GM21367 (cell line): ENCODE data around the gene TGM5.
"Not testable (repeated sequence)": the region's sequence is repeated elsewhere in the genome, so short reads cannot be mapped to it uniquely, and the experiment has no call there.

Source experiments
- ATAC-seq: cut with Tn5 transposase; IDR thresholded peaks from one replicate; pipeline ENCODE4 v1.9.1; 2021; ENCODE audit not compliant: unreplicated experiment

The TGM5 gene

DNA sequence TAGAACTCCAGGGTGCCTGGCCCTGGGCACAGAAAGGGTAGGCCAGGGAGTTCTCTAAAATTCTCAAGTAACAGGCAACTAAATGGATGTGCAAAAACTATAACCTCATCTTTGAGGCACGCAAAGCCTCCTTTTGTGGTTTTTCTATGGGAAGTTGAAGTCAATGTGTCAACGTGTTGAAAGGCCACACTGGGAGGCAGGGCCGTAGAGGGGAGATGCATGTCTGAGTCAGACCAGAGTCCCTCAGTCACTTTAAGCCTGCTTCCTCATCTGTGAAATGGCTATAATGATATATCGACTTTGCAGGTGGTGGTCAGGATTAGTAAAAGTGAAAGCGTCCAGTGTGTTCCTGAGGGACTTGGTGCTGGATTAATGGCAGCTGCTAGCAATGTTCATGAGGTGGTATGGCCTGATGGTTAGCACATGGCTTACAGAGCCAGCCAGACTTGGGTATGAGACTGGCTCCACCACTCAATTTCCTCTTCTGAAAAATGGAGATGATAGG is 17.0 kb downstream of the TGM5 start:
- ATAC-seq: peak; percentile 35

DNA sequence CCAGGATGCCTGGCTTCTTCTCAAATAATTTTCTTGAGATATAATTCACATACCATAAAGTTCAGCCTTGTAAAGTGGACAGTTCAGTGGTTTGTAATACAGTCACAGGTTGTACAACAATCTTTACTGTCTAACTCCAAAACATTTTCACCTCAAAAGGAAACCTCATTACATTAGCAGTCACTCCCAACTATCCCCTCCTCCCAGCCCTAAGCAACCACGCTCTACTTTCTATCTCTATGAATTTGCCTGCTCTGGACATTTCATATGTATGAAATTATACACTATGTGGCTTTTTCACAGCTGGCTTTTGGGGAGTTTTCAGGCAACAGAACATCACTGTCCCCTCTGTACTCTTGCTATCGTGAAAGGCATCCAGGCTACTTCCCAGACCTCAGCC is 17.5 kb downstream of the TGM5 start:
- ATAC-seq: no peak

DNA sequence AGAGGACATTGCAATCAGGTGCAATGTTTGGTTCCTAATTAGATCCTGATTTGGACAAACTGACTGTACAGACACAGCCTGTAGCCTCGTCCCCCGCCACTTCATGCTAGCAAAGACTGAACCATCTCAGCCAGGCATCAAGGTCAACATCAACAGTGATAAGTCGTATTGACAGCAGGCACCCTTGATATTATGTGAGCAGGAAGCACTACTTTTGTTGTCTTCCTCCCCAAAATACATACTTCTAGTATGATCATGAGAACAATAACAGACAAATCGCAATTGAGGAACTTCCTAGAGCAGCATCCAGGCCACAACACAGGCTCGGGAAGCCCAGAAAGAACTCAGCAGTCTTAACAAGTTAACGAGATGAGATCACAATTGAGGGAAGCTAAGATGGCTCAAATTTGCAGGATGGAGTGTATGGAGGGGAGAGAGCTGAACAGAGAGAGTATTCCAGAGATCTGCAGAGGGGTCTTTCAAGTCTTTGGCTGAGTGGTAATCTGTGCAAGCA is 20.4 kb downstream of the TGM5 start:
- ATAC-seq: no peak

DNA sequence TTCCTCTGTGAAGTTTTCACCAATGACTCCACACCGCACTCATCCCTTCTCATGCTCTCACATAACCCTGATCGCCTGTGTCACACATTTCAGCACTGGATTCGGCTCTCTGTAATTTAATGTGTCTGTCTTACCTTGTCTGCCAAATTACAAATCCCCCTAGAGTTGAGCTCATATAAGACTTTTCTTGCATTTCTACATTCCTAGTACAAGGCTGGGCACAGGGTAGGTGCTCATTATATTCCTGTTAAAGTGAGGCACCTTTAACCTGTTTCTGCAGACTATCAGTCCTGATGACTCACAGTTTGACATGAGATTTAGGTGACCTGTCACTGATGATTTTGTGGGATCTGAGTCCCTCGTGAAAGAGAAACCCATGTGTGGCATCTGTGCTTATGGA is 22.6 kb downstream of the TGM5 start:
- ATAC-seq: no peak

DNA sequence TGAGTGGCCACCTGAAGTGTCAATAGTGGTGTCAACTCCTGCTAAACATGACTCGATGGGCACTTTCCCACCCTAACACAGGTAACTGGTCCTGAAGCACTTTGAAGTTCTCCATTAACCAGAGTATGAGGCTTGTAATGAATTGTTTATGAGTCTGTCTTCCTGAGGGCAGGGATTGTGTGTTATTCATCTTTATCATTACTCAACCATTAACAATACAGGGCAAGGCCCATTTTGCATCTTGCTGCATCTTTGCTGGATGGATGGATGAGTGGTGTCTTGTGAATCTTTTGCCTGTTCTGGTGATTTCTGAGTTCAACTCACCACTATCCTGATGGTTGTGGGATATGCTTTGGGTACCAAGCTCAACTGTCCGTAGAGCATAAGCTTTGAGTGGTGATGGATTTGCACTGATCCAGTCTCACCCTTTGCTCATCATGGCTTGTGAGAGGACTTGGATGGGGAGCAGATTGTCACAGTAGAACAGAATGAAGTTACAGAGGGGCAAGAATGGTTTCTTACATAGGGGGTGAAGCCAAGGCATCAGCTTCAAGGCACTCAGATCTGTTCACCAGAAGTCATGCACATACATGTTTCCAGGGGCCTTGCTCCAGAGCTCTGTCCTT is 23.6 kb downstream of the TGM5 start:
- ATAC-seq: no peak

DNA sequence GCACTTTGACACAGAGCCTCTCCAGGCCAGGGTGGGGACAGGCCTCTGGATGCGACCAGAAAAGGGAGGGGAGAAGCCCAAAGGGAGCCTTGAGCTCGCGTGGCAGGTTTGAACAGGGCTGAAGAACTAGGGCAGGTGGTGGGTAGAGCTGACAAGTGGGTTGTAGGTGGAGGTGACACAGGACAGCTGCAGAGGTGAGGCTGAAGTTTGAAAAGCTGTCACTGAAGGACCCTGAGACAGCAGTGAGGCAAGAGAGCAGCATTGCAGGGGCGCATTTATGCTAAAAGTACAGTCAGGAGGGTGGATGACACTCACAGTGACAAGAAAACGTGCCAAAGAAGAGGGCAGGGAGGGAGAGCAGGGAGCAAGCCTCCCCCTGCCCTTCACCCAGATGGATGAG is 24.1 kb downstream of the TGM5 start:
- no peak for ATAC-seq

DNA sequence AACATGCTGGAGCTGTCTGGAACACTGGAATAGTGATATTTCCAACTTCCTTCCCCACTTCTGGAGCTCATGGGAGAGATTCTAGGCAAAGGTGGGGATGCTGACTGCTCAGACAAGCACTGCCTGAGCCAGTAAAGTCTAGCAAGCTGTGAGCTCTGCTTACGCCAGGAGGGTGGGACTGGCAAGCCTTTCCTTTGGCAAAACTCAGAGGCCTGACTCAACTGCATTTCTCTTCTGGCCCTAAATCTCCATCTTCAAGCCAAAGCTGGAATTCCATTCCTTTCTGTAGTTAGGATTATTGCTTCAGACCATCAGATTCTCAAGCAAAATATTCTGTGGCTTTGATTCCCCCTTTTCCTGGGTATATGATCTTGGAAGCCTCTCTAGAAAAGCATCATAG is 25.6 kb downstream of the TGM5 start:
- ATAC-seq: no peak

DNA sequence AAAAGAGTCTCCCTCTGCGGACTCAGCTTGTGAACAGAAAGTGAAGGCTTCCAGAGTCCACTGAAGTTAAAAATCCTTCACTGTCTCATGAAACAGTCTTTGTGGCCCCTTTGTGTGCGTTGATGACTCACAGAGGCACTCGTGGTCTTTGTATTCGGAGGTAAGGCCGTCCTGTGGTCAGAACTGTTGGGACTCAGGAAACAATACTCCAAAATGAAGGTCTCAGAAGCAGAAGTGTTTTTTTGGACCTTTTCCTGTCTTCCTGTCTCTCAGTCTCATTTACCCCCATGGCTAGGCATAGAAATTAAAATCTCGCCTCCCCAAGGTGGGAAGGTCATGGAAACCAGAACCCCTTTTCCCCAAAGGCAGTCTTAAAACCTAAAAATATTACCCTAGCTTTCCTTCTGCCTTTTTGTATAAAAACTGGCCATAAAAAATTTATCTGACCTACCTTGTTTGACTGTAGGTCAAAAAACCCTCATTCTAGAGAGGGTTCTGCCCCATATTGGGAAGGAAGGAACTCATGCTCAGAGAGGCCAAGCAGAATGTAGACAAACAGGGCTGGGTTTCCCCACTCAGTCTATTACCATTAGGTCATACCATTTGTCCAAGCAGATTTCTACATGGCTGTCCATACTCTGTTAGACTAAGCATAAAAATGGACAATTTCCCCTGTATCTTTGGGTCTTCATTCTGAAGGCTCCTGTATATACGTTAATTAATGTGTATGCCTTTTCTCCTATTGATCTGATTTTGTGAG is 26.8 kb downstream of the TGM5 start:
- no peak for ATAC-seq

DNA sequence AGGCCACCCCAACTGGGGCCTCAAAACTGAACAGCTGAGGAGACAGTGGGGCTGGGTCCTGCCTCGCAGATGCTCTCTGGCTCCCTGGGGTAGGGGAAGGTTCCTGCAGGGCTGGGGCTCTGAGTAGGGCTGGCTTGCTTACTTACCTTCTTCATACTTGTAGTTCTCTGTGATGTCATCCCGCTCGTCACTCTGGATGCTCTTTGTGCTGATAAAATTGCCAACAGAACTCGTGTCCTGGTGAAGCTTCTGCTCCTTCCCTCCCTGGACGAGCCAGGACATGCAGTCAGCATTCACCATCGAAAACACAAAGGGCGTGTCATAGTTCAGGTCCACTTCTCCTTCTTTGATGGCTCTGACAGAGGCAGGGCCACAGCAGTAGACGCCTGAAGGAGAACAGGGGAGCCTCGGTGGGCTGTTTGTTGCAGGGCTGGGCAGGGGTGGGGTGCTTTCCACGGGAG is 28.0 kb downstream of the TGM5 start:
- ATAC-seq: no peak

DNA sequence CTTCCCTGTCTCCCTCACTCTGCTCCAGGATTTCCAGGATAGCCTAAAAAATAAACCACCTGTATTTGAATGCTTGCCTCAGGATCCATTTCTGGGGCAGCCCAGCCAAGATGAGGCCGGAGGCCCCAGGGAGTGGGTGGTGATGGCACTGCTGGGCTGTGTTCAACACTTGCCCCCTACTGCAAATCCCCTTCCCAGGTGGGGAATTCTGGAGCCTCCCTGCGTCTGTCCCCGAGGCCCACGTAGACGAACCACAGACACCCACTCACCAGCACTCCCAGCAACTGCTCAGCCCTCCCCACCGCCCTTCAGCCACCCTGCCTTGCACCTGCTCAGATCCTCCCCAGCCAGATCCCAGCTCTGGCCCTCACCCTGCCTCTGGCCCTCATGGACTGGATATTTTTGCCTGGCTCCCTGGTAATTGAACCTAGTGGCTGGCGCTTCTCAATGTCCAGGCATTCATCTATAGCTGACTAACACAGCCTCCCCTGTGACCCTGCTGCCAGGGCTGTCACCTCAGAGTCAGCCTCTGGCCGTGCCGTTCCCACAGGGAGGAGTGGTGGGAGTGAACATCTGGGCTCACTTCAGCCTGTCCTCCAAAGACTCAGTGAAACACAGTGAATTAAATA is 28.8 kb downstream of the TGM5 start:
- ATAC-seq: no peak

DNA sequence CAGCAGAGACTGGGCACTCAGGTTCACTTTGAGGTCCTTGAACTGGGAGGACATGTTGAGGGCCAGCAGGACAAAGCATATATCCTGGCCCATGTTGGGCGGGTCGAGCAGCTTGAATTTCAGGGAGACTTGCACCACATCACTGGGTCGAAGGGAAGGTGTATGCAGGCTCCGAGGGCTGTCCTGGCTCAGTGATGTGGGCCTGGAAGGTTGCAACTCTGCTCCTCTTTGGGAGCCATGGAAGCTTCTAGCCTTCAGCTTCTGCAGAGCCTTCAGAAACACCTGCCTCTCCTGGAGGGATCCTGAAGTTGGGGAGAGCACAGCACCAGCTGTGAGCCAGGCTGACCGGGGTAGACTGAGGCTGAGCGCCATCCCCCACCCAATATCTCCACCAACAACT is 31.2 kb downstream of the TGM5 start:
- ATAC-seq: no peak

DNA sequence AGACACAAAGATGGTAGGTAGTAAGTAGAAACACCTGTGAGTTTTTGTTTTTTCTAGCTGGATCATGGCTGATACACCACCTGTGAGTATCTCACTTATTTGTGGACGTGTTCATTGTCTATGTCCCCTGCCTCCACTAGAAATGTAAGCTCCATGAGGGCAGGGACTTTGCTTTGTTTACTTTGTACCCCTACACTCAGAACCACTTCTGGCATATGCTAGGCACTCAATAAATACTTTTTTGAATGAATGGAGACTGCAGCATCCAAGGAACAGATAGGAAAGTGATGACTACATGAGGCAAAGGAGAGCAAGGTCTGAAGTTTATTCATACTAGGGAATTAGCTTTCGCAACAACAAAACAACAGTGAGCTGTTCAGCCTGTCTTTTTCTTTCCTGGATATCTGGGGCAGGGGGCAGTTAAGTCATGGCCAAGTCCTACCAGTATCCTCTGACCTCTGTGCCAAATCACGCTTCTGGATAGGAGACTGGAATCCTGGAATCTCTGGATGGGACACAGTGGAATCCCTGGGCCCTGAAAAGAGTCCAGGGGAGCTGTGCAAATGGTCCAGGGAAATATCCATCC is 34.3 kb downstream of the TGM5 start:
- no peak for ATAC-seq

DNA sequence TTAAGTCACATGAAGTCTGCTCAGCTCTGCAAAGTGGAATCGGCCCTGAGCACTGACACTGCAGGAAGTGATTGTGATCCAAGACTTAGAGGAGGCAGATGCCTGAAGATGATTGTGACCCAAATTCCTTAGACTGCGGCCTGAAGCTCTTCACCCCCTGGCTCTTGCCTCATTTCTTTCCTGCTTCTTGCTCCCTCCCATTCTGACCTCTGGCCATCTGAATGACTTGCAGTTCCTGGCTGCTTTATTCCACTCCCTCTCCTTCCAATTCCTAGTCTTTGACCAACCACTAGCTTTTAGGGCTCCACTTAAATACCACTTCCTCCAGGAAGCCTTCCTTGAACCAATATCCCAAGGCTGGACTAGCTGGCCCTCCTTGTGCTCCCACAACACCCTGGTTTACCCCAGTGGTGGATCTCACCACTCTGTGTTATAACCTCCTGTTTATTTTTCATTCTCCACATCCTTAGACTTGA is 36.0 kb downstream of the TGM5 start:
- no peak for ATAC-seq

DNA sequence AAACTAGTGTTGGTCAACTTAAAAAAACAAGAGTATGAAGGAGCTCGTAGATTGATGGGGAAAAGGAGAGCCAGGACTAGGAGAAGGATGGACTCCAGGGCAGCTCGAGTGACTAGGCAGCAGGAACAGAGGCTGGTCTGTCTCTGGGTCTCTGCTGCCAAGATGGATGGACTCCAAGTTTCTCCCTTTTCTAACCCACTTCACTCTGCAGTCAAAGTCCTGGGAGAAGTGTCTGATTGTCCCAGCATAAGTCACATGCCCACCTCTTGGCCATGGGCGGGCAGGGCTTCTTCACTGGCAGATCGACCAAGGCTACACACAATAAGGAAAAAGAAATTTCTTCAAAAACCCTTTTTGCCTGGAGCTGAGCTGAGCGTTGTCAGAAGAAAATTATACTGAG is 36.8 kb downstream of the TGM5 start:
- ATAC-seq: no peak

DNA sequence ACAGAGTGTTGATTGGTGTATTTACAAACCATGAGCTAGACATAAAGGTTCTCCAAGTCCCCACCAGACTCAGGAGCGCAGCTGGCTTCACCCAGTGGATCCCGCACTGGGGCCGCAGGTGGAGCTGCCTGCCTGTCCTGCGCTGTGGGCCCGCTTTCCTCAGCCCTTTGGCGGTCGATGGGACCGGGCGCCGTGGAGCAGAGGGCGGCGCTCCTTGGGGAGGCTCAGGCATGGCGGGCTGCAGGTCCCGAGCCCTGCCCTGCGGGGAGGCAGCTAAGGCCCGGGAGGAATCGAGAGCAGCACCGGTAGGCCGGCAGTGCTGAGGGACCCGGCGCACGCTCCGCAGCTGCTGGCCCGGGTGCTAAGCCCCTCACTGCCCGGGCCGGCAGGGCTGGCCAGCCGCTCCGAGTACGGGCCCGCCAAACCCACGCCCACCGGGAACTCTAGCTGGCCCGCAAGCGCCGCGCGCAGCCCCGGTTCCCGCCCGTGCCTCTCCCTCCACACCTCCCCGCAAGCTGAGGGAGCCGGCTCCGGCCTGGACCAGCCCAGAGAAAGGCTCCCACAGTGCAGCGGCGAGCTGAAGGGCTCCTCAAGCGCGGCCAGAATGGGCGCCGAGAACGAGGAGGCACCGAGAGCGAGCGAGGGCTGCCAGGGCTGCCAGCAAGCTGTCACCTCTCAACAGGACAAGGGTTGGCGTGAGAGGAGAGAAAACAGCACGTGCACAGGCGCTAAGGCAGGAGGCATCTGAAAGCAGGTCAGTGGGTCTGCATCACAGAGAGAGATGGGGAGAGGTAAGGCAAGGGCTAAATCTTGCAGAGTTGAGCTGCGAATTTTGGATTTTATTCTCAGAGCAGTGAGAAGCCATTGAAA is 40.1 kb downstream of the TGM5 start:
- ATAC-seq: no peak

DNA sequence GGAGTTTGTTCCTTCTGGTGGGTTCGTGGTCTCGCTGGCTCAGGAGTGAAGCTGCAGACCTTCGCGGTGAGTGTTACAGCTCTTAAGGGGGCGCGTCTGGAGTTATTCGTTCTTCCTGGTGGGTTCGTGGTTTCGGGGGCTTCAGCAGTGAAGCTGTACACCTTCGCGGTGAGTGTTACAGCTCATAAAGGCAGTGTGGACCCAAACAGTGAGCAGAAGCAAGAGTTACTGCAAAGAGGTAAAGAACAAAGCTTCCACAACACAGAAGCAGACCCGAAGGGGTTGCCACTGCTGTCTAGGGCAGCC is 40.8 kb downstream of the TGM5 start:
- ATAC-seq: not testable (repeated sequence)

DNA sequence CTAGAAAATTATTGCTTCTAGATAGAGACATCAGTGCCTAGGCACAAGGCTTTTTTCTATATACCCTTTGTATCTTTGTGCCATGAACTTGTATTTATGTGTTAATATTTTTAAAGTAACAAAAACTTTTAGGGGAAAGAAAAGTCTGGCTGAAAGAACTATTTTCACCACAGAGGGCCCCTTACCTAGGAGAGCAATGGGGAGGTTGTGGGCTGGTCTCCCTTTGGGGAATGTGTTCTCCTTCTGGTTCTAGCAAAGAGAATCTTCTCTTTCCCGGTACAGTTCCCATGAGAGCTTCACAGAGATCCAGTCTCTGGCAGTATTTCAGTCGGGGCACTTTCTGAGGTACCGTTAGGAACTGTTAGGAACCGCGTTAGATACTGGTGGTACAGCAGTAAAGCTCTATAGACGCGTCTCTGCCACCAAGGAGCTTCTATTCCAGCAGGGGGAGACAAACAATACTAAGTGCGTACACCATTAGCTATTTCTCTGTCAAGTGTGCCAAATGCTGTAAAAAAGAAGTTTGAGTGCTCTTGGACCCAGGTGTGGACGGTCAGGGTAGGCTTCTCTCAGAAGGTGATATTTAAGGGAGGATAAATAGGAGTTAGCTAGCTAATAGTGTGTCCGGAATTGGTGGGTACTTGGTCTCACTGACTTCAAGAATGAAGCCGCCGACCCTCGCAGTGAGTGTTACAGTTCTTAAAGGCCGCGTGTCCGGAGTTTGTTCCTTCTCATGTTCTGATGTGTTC is 41.4 kb downstream of the TGM5 start:
- no peak for ATAC-seq

DNA sequence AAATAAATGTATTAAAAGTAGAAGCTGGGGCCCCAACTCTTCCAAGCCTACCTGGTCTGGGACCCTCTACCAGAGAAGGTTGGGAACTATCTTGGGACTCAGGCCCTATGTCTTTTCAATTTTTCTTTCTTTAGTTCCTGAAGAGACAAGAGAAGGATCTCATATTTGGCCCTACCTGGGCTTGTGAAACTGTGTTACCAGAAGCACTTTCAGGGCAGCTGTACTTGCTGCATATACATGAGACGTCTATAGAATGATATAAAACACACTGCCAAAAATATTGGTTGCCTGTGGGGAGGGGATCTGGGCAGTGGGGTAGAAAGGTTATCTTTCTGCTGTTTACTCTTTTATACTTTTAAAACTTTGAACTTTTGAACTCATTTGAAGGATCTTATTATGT is 45.3 kb downstream of the TGM5 start:
- ATAC-seq: no peak

DNA sequence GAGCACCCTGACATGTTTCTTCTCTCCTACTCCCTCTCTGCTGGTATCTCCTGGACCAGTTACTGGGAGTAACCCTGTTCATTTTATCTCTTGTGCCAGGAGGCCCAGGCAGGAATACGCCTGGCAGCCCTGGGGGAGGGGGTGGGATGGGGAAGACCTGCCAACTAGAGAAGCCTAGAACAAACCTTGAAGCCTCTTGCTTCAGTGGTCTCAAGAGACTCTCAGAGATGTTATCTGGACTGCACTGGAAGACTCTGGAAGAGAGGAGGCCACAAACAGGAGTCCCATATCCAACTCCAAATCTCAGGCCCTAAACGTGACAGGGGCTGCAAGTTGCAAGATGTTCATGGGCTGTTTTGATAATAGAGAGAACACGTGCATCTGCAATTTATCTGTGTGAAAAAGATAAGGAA is 45.7 kb downstream of the TGM5 start, which contains the start of gene EPB42:
Gene EPB42, minus strand, starts transcription at position 28 of the 413 bp plus-strand sequence. CDS start 193 bp downstream, outside the sequence.
- ATAC-seq: no peak
